Neural progenitor cell (in vitro differentiated cells): ENCODE results near the gene RNF8.

Experiments
- CTCF ChIP-seq: fragments of 200-600 bp; sonication (generic); IDR thresholded peaks from 2 replicates; pipeline ENCODE4 v1.5.1; 2017; ENCODE audit warnings: antibody characterized with exemption, mild to moderate bottlenecking
- EZH2 ChIP-seq: fragments of 200-600 bp; sonication (generic); IDR thresholded peaks from 2 replicates; pipeline ENCODE4 v1.6.1; 2017; ENCODE audit warnings: antibody characterized with exemption, mild to moderate bottlenecking, moderate library complexity
- EZH2phosphoT487 ChIP-seq: fragments of 200-600 bp; sonication (generic); IDR thresholded peaks from 2 replicates; pipeline ENCODE4 v1.6.1; 2017; ENCODE audit warnings: antibody characterized with exemption

GRCh38 chr6:37399795-37400490 lies 46.2 kb downstream of the RNF8 start:
- TF ChIP-seq EZH2 (no peak), CTCF (no peak), EZH2phosphoT487 (no peak)
